Measurements from ENCODE around the gene HACD2. TPM values are rescaled to one million over a fixed set of nuclear protein-coding genes. Genes with fewer than 3 reads are reported as not detected.

Gene HACD2
- total RNA-seq, 1 donor from 2014 or later, result 34.3 TPM

DNA sequence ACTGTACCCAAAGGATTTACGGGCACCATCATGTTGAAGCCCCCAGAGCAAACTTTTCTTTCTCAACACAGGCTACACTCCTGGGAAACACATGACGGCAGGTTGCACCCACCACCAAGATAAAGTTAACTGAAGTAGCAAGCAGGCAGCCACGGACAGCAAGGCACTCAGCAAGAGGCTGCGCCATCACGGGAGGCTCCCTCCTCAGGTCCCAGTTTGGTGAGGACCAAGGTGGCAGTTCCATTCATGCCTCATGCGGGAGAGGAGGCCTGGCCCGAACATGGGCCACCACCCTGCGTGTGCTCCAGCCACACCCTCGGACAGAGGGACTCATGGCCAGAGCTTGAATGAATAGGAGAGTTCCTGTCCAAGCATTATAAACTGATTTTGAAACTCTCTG lies 142.7 kb downstream of the HACD2 start:
- Histone ChIP-seq H3K79me2 (ENCODE audit: insufficient read depth, low read length) (no peaks in the 10 kb centered on the region), H3K9me3 (ENCODE audit: insufficient read depth, low read depth, low read length) (no peaks in the 10 kb centered on the region), H3K9ac (ENCODE audit: low read length) (no peak overlapping the region), H3K27ac (ENCODE audit: low read depth, low read length) (no peak overlapping the region), H4K20me1 (ENCODE audit: insufficient read depth, low read length) (peaks cover 5% of the 10 kb centered on the region), H3K4me1 (ENCODE audit: insufficient read depth, low read length) (no peaks in the 10 kb centered on the region), H3K36me3 (ENCODE audit: insufficient read depth, low read length) (no peaks in the 10 kb centered on the region), H3K4me2 (ENCODE audit: low read length) (no peak overlapping the region), H3K4me3 (ENCODE audit: insufficient read depth, low read depth, low read length) (no peak overlapping the region), H3K27me3 (ENCODE audit: insufficient read depth, low read length) (peaks cover 36% of the 10 kb centered on the region), H2AFZ (ENCODE audit: low read depth, low read length) (no peak overlapping the region)
- Mint-ChIP-seq H3K27ac (ENCODE audit: unreplicated experiment) (no peak overlapping the region), H3K36me3 (ENCODE audit: low read depth, unreplicated experiment) (no peaks in the 10 kb centered on the region), H3K4me3 (ENCODE audit: unreplicated experiment) (no peak overlapping the region), H3K27me3 (ENCODE audit: low read depth, unreplicated experiment) (peaks cover 76% of the 10 kb centered on the region), H3K9me3 (ENCODE audit: unreplicated experiment) (peaks cover 4% of the 10 kb centered on the region), H3K4me1 (ENCODE audit: low read depth, unreplicated experiment) (no peaks in the 10 kb centered on the region)
- TF ChIP-seq, protein P1, sequence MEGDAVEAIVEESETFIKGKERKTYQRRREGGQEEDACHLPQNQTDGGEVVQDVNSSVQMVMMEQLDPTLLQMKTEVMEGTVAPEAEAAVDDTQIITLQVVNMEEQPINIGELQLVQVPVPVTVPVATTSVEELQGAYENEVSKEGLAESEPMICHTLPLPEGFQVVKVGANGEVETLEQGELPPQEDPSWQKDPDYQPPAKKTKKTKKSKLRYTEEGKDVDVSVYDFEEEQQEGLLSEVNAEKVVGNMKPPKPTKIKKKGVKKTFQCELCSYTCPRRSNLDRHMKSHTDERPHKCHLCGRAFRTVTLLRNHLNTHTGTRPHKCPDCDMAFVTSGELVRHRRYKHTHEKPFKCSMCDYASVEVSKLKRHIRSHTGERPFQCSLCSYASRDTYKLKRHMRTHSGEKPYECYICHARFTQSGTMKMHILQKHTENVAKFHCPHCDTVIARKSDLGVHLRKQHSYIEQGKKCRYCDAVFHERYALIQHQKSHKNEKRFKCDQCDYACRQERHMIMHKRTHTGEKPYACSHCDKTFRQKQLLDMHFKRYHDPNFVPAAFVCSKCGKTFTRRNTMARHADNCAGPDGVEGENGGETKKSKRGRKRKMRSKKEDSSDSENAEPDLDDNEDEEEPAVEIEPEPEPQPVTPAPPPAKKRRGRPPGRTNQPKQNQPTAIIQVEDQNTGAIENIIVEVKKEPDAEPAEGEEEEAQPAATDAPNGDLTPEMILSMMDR (IDR thresholded peaks at IDR 0.05; ENCODE audit: insufficient read depth, low read depth, low read length), result no peak
- TF ChIP-seq EZH2 (IDR thresholded peaks at IDR 0.05; ENCODE audit: insufficient read depth, low read length), result no peak
- FAIRE-seq (no peak), DNase-seq (ENCODE audit: low read depth) (no peak)

Other genes with a start within 250 kb of the HACD2 start
- gene ADCY5, start 136.0 kb downstream of the HACD2 start, total RNA-seq, result 1.2 and 1.5 TPM in 2 replicates